Esophagus (tissue), 2 donors: ENCODE results near the gene NOA1. TPM values are rescaled to one million over a fixed set of nuclear protein-coding genes. Genes with fewer than 3 reads are reported as not detected.
"Not testable (repeated sequence)": the region's sequence is repeated elsewhere in the genome, so short reads cannot be mapped to it uniquely, and the experiment has no call there.

Experiments
- H3K27ac ChIP-seq, 2 donors: one replicate each; pipeline ENCODE4 v1.5.1; 2013; ENCODE audit warnings: low read depth in 2 of 2, mild to moderate bottlenecking in 2 of 2, inconsistent platforms in 1 of 2, low read length in 1 of 2, moderate library complexity in 1 of 2
- H3K27me3 ChIP-seq, 2 donors: one replicate each; pipeline ENCODE4 v1.6.1; 2013; ENCODE audit warnings: low read length in 2 of 2, control low read depth in 1 of 2, mild to moderate bottlenecking in 1 of 2; ENCODE audit not compliant: insufficient read depth in 2 of 2, control insufficient read depth in 1 of 2
- H3K36me3 ChIP-seq, 2 donors: one replicate each; pipeline ENCODE4 v1.6.1; 2013; ENCODE audit warnings: low read length in 1 of 2; ENCODE audit not compliant: control insufficient read depth in 2 of 2, insufficient read depth in 2 of 2
- H3K4me1 ChIP-seq, 2 donors: one replicate each; pipeline ENCODE4 v1.6.1; 2013; ENCODE audit warnings: low read length in 1 of 2; ENCODE audit not compliant: control insufficient read depth in 2 of 2, insufficient read depth in 2 of 2
- H3K4me3 ChIP-seq, 2 donors: one replicate each; pipeline ENCODE4 v1.5.1; 2013; ENCODE audit warnings: low read length in 2 of 2, mild to moderate bottlenecking in 2 of 2, low read depth in 1 of 2, moderate library complexity in 1 of 2
- H3K9me3 ChIP-seq, 2 donors: one replicate each; pipeline ENCODE4 v1.6.1; 2013; ENCODE audit warnings: mild to moderate bottlenecking in 2 of 2, low read depth in 1 of 2, low read length in 1 of 2, moderate library complexity in 1 of 2; ENCODE audit not compliant: control insufficient read depth in 2 of 2, insufficient read depth in 1 of 2
- WGBS, 2 donors: extraction: QIAGEN DNeasy Blood & Tissue Kit; methylation state at CpG; one replicate each; pipeline ENCODE4 v1.1.7; 2013; 5-methylcytosine and 5-hydroxymethylcytosine counted together
- polyA plus RNA-seq, 2 donors: library from polyadenylated mRNA; stranded (reverse); fragments of 200-250 nt; gene quantifications; one replicate each; pipeline ENCODE4 v1.2.3, GENCODE V29; 2013
- donor health status: healthy with polysubstance abuse.
- donor health status: Bipolar disorder and iron deficiency.

The NOA1 gene
- polyA plus RNA-seq, 2 donors, result 3.4 to 11.0 TPM

- Histone ChIP-seq H3K27ac (no peak overlapping the region), H3K4me3 (no peak overlapping the region), H3K9me3 (no peaks in the 10 kb centered on the region), H3K27me3 (no peaks in the 10 kb centered on the region), H3K4me1 (peaks cover 0 to 3% of the 10 kb centered on the region in 2 donors), H3K36me3 (peaks cover 8 to 14% of the 10 kb centered on the region in 2 donors)
- 71 to 88% methylated on average over 4 of the region's 4 CpGs for WGBS, 2 donors
Measured at GRCh38 chr4:56931924-56932323, 45.5 kb downstream of the NOA1 start.

GRCh38 chr4:56930638-56931037 is 46.8 kb downstream of the NOA1 start:
- H3K9me3 ChIP-seq, result no peaks in the 10 kb centered on the region
- peaks cover 0 to 3% of the 10 kb centered on the region in 2 donors for H3K4me1 ChIP-seq
- peaks cover 8 to 14% of the 10 kb centered on the region in 2 donors for H3K36me3 ChIP-seq
- no peaks in the 10 kb centered on the region for H3K27me3 ChIP-seq
- H3K4me3 ChIP-seq, result no peak overlapping the region
- no peak overlapping the region for H3K27ac ChIP-seq
- 96 to 98% methylated on average over 7 of the region's 7 CpGs for WGBS, 2 donors

GRCh38 chr4:56927196-56927595 is 50.2 kb downstream of the NOA1 start:
- 71 to 74% methylated on average over 2 of the region's 2 CpGs for WGBS, 2 donors
- H3K4me3 ChIP-seq, result no peak overlapping the region
- peaks cover 0 to 3% of the 10 kb centered on the region in 2 donors for H3K4me1 ChIP-seq
- H3K27ac ChIP-seq, result no peak overlapping the region
- peaks cover 8 to 14% of the 10 kb centered on the region in 2 donors for H3K36me3 ChIP-seq
- no peaks in the 10 kb centered on the region for H3K27me3 ChIP-seq
- H3K9me3 ChIP-seq, result no peaks in the 10 kb centered on the region

- not testable (repeated sequence) for H3K27me3 ChIP-seq, H3K4me3 ChIP-seq, H3K9me3 ChIP-seq, H3K36me3 ChIP-seq, H3K4me1 ChIP-seq, H3K27ac ChIP-seq
- 96 to 98% methylated on average over 12 of the region's 12 CpGs for WGBS, 2 donors
Measured at GRCh38 chr4:56914977-56915376, 62.4 kb downstream of the NOA1 start.

GRCh38 chr4:56914336-56914735 is 63.1 kb downstream of the NOA1 start:
- Histone ChIP-seq H3K4me3 (no peak overlapping the region), H3K9me3 (no peaks in the 10 kb centered on the region), H3K36me3 (peaks cover 0 to 7% of the 10 kb centered on the region in 2 donors), H3K4me1 (peaks cover 0 to 8% of the 10 kb centered on the region in 2 donors), H3K27me3 (no peaks in the 10 kb centered on the region), H3K27ac (no peak overlapping the region)
- WGBS, 2 donors, result 66 to 70% methylated on average over 3 of the region's 3 CpGs

Other genes starting within 250 kb of the NOA1 start
- under 1 TPM; 0.32 to 0.41 TPM for gene SPINK2, start 155.9 kb downstream of the NOA1 start, polyA plus RNA-seq
- gene REST, start 69.7 kb downstream of the NOA1 start, polyA plus RNA-seq, result 1 to 10 TPM; 4.2 to 4.9 TPM
- gene POLR2B, start 1.3 kb upstream of the NOA1 start, polyA plus RNA-seq, result 10 to 100 TPM; 14.5 to 28.6 TPM
- gene IGFBP7, start 132.8 kb upstream of the NOA1 start, polyA plus RNA-seq, result 10 to 100 TPM; 27.6 to 80.7 TPM